Measurements from ENCODE around the gene TEAD1. TPM values are rescaled to one million over a fixed set of nuclear protein-coding genes. Genes with fewer than 3 reads are reported as not detected.

Gene TEAD1
- total and polyA plus RNA-seq, 4 donors, result 9.1 to 38.4 (median 10.7) TPM

- no peak for DNase-seq (ENCODE audit: low spot score)
- Histone ChIP-seq H3K27ac (ENCODE audit: low read depth in 1 of 2, low read length in 2 of 2) (no peak overlapping the region), H3K36me3 (ENCODE audit: control insufficient read depth in 4 of 4, insufficient read depth in 3 of 4, low read depth in 1 of 4, low read length in 3 of 4) (peaks cover 0 to 11% (median 7%) of the 10 kb centered on the region in 4 donors), H3K27me3 (ENCODE audit: control insufficient read depth in 4 of 4, insufficient read depth in 4 of 4, low read length in 3 of 4) (no peaks in the 10 kb centered on the region), H3K4me1 (ENCODE audit: control insufficient read depth in 4 of 4, insufficient read depth in 4 of 4, low read length in 3 of 4) (peaks cover 0 to 17% (median 3%) of the 10 kb centered on the region in 4 donors), H3K9me3 (ENCODE audit: control insufficient read depth in 4 of 4, low read length in 3 of 4) (no peaks in the 10 kb centered on the region), H3K9ac (ENCODE audit: low read depth in 1 of 2, low read length in 2 of 2) (no peak overlapping the region), H3K4me3 (ENCODE audit: low read depth in 1 of 3, low read length in 3 of 3) (no peak overlapping the region)
- TF ChIP-seq EGR1 (IDR thresholded peaks at IDR 0.05; ENCODE audit: low read depth in 2 of 2), result no peak
- TF ChIP-seq FOXA2 (IDR thresholded peaks at IDR 0.05), result no peak
- TF ChIP-seq HNF4G (IDR thresholded peaks at IDR 0.05), result no peak
- no peak for TF ChIP-seq JUND (IDR thresholded peaks at IDR 0.05)
- no peak for TF ChIP-seq ZBTB33 (IDR thresholded peaks at IDR 0.05)
- no peak for TF ChIP-seq YY1 (IDR thresholded peaks at IDR 0.05)
- no peak for TF ChIP-seq NR2F2 (IDR thresholded peaks at IDR 0.05)
- TF ChIP-seq RAD21 (IDR thresholded peaks at IDR 0.05), result no peak
- no peak for TF ChIP-seq SP1 (IDR thresholded peaks at IDR 0.05)
- no peak for TF ChIP-seq RXRA (IDR thresholded peaks at IDR 0.05)
- no peak for TF ChIP-seq GABPA (IDR thresholded peaks at IDR 0.05 in 1 of 2, conservative IDR thresholded peaks at IDR 0.05 in 1 of 2)
- TF ChIP-seq REST (IDR thresholded peaks at IDR 0.05), result no peak
- no peak for TF ChIP-seq TAF1 (conservative IDR thresholded peaks at IDR 0.05)
- no peak for TF ChIP-seq HNF4A (conservative IDR thresholded peaks at IDR 0.05)
- no peak for TF ChIP-seq CTCF (IDR thresholded peaks at IDR 0.05; ENCODE audit: low read depth, low read length, missing input control)
- 92% methylated on average over 7 of the region's 7 CpGs for WGBS
These were observed 94.8 kb downstream of the TEAD1 start for GRCh38 chr11:12768726-12769673.

All from liver (tissue), 9 donors.